ENCODE data around the gene WDPCP. TPM values are rescaled to one million over a fixed set of nuclear protein-coding genes. Genes with fewer than 3 reads are reported as not detected.
A peak's percentile ranks its signal among the peaks of the same experiment; 100 is the strongest.

Gene WDPCP
- total RNA-seq, 1 donor = 16.3 TPM

GRCh38 chr2:63192889-63193774 is 395.1 kb downstream of the WDPCP start:
- TF ChIP-seq CTCF (IDR thresholded peaks at IDR 0.05; ENCODE audit: extremely low read depth, low read depth, low read length) = no peak
- H3K4me3 ChIP-seq (ENCODE audit: insufficient read depth, low read length) = no peak overlapping the region
- H3K36me3 ChIP-seq (ENCODE audit: insufficient read depth, low read length) = no peaks in the 10 kb centered on the region
- H3K79me2 ChIP-seq (ENCODE audit: insufficient read depth, low read length) = no peaks in the 10 kb centered on the region
- no peaks in the 10 kb centered on the region for H3K9me3 ChIP-seq (ENCODE audit: low read depth, low read length)
- H3K4me1 ChIP-seq (ENCODE audit: insufficient read depth, low read length) = no peaks in the 10 kb centered on the region
- no peak overlapping the region for H2AFZ ChIP-seq (ENCODE audit: low read length)
- no peaks in the 10 kb centered on the region for H4K20me1 ChIP-seq (ENCODE audit: insufficient read depth, low read length)
- H3K4me2 ChIP-seq (ENCODE audit: insufficient read depth, low read length) = no peak overlapping the region
- H3K27ac ChIP-seq (ENCODE audit: low read depth, low read length) = no peak overlapping the region
- no peak for DNase-seq (ENCODE audit: insufficient read length, low spot score, missing footprints)
- no peaks in the 10 kb centered on the region for H3K27me3 ChIP-seq (ENCODE audit: insufficient read depth, low read length)

GRCh38 chr2:63192169-63192888 is 395.9 kb downstream of the WDPCP start:
- Histone ChIP-seq H2AFZ (ENCODE audit: low read length) (no peak overlapping the region), H3K27me3 (ENCODE audit: insufficient read depth, low read length) (no peaks in the 10 kb centered on the region), H3K36me3 (ENCODE audit: insufficient read depth, low read length) (no peaks in the 10 kb centered on the region), H3K4me3 (ENCODE audit: insufficient read depth, low read length) (no peak overlapping the region), H3K4me1 (ENCODE audit: insufficient read depth, low read length) (no peaks in the 10 kb centered on the region), H3K79me2 (ENCODE audit: insufficient read depth, low read length) (no peaks in the 10 kb centered on the region), H3K9me3 (ENCODE audit: low read depth, low read length) (no peaks in the 10 kb centered on the region), H3K27ac (ENCODE audit: low read depth, low read length) (no peak overlapping the region), H4K20me1 (ENCODE audit: insufficient read depth, low read length) (no peaks in the 10 kb centered on the region), H3K4me2 (ENCODE audit: insufficient read depth, low read length) (no peak overlapping the region)
- DNase-seq (ENCODE audit: insufficient read length, low spot score, missing footprints) = no peak
- TF ChIP-seq CTCF (IDR thresholded peaks at IDR 0.05; ENCODE audit: extremely low read depth, low read depth, low read length) = no peak

- no peak overlapping the region for H3K4me3 ChIP-seq (ENCODE audit: insufficient read depth, low read length)
- no peaks in the 10 kb centered on the region for H3K9me3 ChIP-seq (ENCODE audit: low read depth, low read length)
- H3K27ac ChIP-seq (ENCODE audit: low read depth, low read length) = no peak overlapping the region
- peak; percentile 87 for TF ChIP-seq CTCF (IDR thresholded peaks at IDR 0.05; ENCODE audit: extremely low read depth, low read depth, low read length)
- no peaks in the 10 kb centered on the region for H3K4me1 ChIP-seq (ENCODE audit: insufficient read depth, low read length)
- H2AFZ ChIP-seq (ENCODE audit: low read length) = no peak overlapping the region
- H3K4me2 ChIP-seq (ENCODE audit: insufficient read depth, low read length) = peak overlapping the region; percentile 42
- no peaks in the 10 kb centered on the region for H3K79me2 ChIP-seq (ENCODE audit: insufficient read depth, low read length)
- H4K20me1 ChIP-seq (ENCODE audit: insufficient read depth, low read length) = no peaks in the 10 kb centered on the region
- H3K27me3 ChIP-seq (ENCODE audit: insufficient read depth, low read length) = no peaks in the 10 kb centered on the region
- H3K36me3 ChIP-seq (ENCODE audit: insufficient read depth, low read length) = no peaks in the 10 kb centered on the region
- peak; percentile 56 for DNase-seq (ENCODE audit: insufficient read length, low spot score, missing footprints)
Measured at GRCh38 chr2:63189026-63189425, 399.3 kb downstream of the WDPCP start.

GRCh38 chr2:63186331-63186730 is 401.9 kb downstream of the WDPCP start:
- no peak overlapping the region for H2AFZ ChIP-seq (ENCODE audit: low read length)
- no peak overlapping the region for H3K27ac ChIP-seq (ENCODE audit: low read depth, low read length)
- no peak for TF ChIP-seq CTCF (IDR thresholded peaks at IDR 0.05; ENCODE audit: extremely low read depth, low read depth, low read length)
- H3K36me3 ChIP-seq (ENCODE audit: insufficient read depth, low read length) = no peaks in the 10 kb centered on the region
- H3K4me3 ChIP-seq (ENCODE audit: insufficient read depth, low read length) = no peak overlapping the region
- H3K9me3 ChIP-seq (ENCODE audit: low read depth, low read length) = no peaks in the 10 kb centered on the region
- H3K4me1 ChIP-seq (ENCODE audit: insufficient read depth, low read length) = no peaks in the 10 kb centered on the region
- no peak for DNase-seq (ENCODE audit: insufficient read length, low spot score, missing footprints)
- no peaks in the 10 kb centered on the region for H3K79me2 ChIP-seq (ENCODE audit: insufficient read depth, low read length)
- no peaks in the 10 kb centered on the region for H4K20me1 ChIP-seq (ENCODE audit: insufficient read depth, low read length)
- H3K4me2 ChIP-seq (ENCODE audit: insufficient read depth, low read length) = no peak overlapping the region
- no peaks in the 10 kb centered on the region for H3K27me3 ChIP-seq (ENCODE audit: insufficient read depth, low read length)
